Mesothelial cell of epicardium (in vitro differentiated cells): ENCODE measurements around the gene CORIN. TPM values are rescaled to one million over a fixed set of nuclear protein-coding genes. Genes with fewer than 3 reads are reported as not detected.
"Not testable (repeated sequence)": the region's sequence is repeated elsewhere in the genome, so short reads cannot be mapped to it uniquely, and the experiment has no call there.

Experiments used
- DNase-seq, 2 experiments: peaks; one replicate each; pipeline ENCODE4 v3.0.0; 2021; ENCODE audit warnings: low spot score in 2 of 2; ENCODE audit not compliant: unreplicated experiment in 2 of 2
- H3K27ac Mint-ChIP-seq: 2 replicates; pipeline ENCODE4 v1.8.0; 2021; ENCODE audit warnings: mixed read lengths
- H3K27me3 Mint-ChIP-seq: 2 replicates; pipeline ENCODE4 v1.8.0; 2021; ENCODE audit warnings: low read depth, mixed read lengths
- H3K36me3 Mint-ChIP-seq: 2 replicates; pipeline ENCODE4 v1.8.0; 2021; ENCODE audit warnings: mixed read lengths
- H3K4me1 Mint-ChIP-seq: 2 replicates; pipeline ENCODE4 v1.8.0; 2021; ENCODE audit warnings: mixed read lengths
- H3K4me3 Mint-ChIP-seq: 2 replicates; pipeline ENCODE4 v1.8.0; 2021; ENCODE audit warnings: mild to moderate bottlenecking, moderate library complexity, mixed read lengths
- H3K9me3 Mint-ChIP-seq: 2 replicates; pipeline ENCODE4 v1.8.0; 2021; ENCODE audit warnings: mixed read lengths
- total RNA-seq: library from RNA; stranded (reverse); gene quantifications from 3 replicates; pipeline ENCODE4 v1.2.1, GENCODE V29; 2021
- TF ChIP-seq, protein P1 (sequence below): fragments of 200-600 bp; sonication (generic); IDR thresholded peaks from one replicate; pipeline ENCODE4 v1.5.0; 2021; ENCODE audit warnings: antibody characterized with exemption; ENCODE audit not compliant: unreplicated experiment

The CORIN gene
- total RNA-seq, 1 donor from 2014 or later: 1.5 TPM

DNA sequence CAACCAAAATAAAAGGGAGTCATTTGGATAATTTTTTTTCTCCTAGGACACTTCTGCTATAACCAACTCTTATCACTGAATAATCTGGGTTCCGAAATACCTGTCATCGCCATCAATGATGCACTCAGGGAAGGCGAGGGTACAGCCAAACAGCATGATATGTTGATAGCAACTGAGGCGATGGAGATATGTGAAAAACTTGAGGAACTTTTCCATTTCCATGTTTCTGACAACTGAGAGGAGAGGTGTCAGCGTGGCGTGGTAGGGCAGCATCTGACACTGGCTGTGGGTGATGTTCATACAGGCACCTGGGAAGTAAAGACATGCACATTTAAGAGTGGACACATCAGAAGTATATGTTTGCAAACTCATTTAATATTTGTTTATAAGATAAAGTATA lies 74.6 kb downstream of the CORIN start:
- no peaks in the 10 kb centered on the region for H3K36me3 Mint-ChIP-seq
- H3K9me3 Mint-ChIP-seq: peaks cover 4% of the 10 kb centered on the region
- no peak overlapping the region for H3K4me3 Mint-ChIP-seq
- TF ChIP-seq, protein P1, sequence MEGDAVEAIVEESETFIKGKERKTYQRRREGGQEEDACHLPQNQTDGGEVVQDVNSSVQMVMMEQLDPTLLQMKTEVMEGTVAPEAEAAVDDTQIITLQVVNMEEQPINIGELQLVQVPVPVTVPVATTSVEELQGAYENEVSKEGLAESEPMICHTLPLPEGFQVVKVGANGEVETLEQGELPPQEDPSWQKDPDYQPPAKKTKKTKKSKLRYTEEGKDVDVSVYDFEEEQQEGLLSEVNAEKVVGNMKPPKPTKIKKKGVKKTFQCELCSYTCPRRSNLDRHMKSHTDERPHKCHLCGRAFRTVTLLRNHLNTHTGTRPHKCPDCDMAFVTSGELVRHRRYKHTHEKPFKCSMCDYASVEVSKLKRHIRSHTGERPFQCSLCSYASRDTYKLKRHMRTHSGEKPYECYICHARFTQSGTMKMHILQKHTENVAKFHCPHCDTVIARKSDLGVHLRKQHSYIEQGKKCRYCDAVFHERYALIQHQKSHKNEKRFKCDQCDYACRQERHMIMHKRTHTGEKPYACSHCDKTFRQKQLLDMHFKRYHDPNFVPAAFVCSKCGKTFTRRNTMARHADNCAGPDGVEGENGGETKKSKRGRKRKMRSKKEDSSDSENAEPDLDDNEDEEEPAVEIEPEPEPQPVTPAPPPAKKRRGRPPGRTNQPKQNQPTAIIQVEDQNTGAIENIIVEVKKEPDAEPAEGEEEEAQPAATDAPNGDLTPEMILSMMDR: no peak
- DNase-seq: no peak
- no peaks in the 10 kb centered on the region for H3K4me1 Mint-ChIP-seq
- no peak overlapping the region for H3K27ac Mint-ChIP-seq
- H3K27me3 Mint-ChIP-seq: no peaks in the 10 kb centered on the region

DNA sequence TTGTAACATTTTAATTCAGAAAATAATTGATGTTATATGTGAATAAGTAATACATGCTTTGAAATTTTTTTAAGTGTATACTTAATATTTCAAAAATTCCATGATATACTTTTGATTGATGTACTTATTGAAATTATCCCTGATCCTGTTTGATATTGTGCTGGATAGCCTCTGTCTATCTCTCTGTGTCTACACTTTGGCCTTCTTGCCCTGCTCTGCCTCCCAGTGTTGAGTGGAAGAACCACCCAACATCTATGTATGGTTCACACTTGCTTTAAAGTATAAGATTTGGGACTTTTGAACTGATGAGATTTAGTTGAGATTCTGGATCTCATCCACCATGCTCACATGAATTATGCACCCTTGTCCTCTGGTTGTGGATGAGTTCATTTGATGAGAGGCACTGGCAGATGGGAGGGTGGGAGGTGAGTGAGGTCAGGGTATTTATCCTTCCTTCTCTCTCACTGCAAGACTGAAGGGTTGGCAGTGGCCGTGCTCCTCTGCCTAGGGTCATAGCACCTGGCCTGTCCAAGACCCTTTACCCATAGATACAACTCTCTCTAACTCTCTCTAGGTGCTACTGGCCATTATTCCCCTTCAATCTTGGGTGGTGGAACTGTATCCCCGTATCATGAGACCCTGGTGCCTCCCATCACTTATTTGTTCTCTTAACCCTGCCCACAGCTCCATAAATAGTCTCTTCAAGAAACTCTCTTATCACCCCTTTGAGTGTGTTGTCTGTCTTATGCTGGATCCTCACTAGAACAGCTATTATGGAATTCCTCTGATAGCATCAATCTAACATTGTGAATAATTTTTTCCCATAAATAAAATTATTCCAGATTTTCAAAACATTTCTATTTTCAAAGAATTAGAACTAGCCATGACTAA lies 75.2 kb downstream of the CORIN start:
- H3K4me3 Mint-ChIP-seq: no peak overlapping the region
- H3K36me3 Mint-ChIP-seq: no peaks in the 10 kb centered on the region
- H3K27me3 Mint-ChIP-seq: no peaks in the 10 kb centered on the region
- H3K4me1 Mint-ChIP-seq: no peaks in the 10 kb centered on the region
- H3K9me3 Mint-ChIP-seq: peaks cover 4% of the 10 kb centered on the region
- H3K27ac Mint-ChIP-seq: no peak overlapping the region
- TF ChIP-seq, protein P1: no peak
- DNase-seq: no peak

DNA sequence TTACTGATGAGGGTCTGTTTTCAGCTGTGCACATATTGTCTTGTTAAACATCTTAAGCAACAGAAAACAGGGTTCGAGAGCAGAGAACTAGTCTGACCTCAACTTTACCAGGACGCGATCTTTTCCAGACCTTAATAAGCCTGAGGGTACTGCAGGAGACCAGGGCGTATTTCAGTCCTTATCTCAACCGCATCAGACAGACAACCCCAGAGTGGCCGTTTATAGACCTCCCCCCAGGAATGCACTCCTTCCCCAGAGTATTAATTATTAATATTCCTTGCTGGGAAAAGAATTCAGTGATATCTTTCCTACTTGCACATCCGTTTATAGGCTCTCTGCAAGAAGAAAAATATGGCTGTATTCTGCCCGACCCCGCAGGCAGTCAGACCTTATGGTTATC lies 84.6 kb downstream of the CORIN start:
- H3K9me3 Mint-ChIP-seq: peaks cover 15% of the 10 kb centered on the region
- not testable (repeated sequence) for H3K27ac Mint-ChIP-seq, H3K27me3 Mint-ChIP-seq, H3K36me3 Mint-ChIP-seq, H3K4me3 Mint-ChIP-seq, DNase-seq, H3K4me1 Mint-ChIP-seq

DNA sequence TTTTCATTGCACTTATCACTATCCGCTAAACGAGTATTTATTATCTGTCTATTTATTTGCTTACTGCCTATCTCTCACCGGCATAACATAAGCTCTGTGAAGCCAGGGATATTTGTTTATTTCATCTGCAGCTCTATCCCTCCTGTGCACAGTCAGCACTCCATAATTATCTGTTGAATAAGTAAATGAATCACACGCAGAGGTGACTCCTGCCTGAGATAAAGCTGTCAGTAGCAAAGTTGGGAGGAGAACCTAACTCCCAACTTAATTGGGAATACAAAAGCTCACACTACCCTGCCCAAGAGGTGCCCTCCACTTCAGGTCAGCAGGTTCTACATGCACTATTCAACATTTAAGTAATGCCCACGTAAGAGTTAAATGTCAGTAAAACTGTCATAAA lies 85.7 kb downstream of the CORIN start:
- Mint-ChIP-seq H3K4me3 (no peak overlapping the region), H3K36me3 (no peaks in the 10 kb centered on the region), H3K27ac (no peak overlapping the region), H3K4me1 (no peaks in the 10 kb centered on the region), H3K27me3 (no peaks in the 10 kb centered on the region), H3K9me3 (peaks cover 15% of the 10 kb centered on the region)
- TF ChIP-seq, protein P1: no peak
- no peak for DNase-seq

DNA sequence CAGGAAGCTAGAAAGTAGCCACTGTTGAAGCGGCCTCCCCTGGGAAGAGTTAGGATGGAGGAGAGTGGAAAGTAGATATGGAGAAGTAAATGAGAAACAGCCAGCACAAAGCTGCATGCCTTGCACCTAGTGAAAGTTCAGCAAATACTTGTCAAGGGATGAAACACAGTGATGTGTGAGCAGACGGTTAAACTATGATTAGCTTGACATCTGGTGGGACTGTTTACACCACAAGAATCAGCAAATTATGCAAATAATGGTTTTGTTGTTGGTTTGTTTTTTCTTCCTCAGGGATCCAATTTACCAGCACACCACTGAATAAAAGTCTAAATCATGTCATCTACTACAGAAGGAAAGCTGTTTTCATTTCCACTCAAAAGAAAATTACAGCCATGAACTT lies 87.1 kb downstream of the CORIN start:
- no peaks in the 10 kb centered on the region for H3K27me3 Mint-ChIP-seq
- no peak overlapping the region for H3K4me3 Mint-ChIP-seq
- H3K9me3 Mint-ChIP-seq: peaks cover 15% of the 10 kb centered on the region
- TF ChIP-seq, protein P1: no peak
- no peak overlapping the region for H3K27ac Mint-ChIP-seq
- no peak for DNase-seq
- H3K4me1 Mint-ChIP-seq: no peaks in the 10 kb centered on the region
- H3K36me3 Mint-ChIP-seq: no peaks in the 10 kb centered on the region

DNA sequence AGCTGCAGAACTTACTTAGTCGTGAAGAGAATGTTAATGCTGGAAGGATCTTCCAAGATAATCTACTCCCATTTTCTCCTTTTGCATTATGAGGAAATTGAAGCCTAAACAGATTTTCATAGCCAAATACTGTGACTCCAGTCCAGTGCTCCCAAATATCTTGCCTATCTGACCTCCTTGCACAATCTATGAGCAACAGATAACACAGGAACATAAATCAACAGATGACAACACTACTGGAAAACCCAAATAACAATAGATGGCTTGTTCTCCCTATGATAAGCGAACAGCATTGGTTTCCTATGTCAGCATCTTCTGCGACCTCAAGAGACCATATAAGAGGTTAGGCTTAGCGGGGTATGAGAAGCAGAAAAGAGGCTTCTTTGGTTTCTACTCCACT lies 88.0 kb downstream of the CORIN start:
- no peak for DNase-seq

More for the DNA sequence above, 88.0 kb downstream of the CORIN start:
- H3K36me3 Mint-ChIP-seq: no peaks in the 10 kb centered on the region
- no peak overlapping the region for H3K27ac Mint-ChIP-seq
- H3K27me3 Mint-ChIP-seq: no peaks in the 10 kb centered on the region
- TF ChIP-seq, protein P1: no peak
- H3K4me3 Mint-ChIP-seq: no peak overlapping the region
- peaks cover 15% of the 10 kb centered on the region for H3K9me3 Mint-ChIP-seq
- H3K4me1 Mint-ChIP-seq: no peaks in the 10 kb centered on the region
